AG10803 (cell line): ENCODE measurements around the gene TLR9.
A peak's percentile ranks its signal among the peaks of the same experiment; 100 is the strongest.

Experiments
- DNase-seq: peaks from one replicate; pipeline ENCODE4 v3.0.0; 2010; ENCODE audit warnings: low read depth
- H3K4me3 ChIP-seq: 2 replicates; pipeline ENCODE4 v1.5.1; 2011; ENCODE audit warnings: mild to moderate bottlenecking, low read length, control low read depth
- TF ChIP-seq, protein P1 (sequence below): conservative IDR thresholded peaks from 2 replicates; pipeline ENCODE4 v1.5.1; 2011; ENCODE audit warnings: mild to moderate bottlenecking, low read length, control low read depth, inconsistent platforms

Gene TLR9

DNA sequence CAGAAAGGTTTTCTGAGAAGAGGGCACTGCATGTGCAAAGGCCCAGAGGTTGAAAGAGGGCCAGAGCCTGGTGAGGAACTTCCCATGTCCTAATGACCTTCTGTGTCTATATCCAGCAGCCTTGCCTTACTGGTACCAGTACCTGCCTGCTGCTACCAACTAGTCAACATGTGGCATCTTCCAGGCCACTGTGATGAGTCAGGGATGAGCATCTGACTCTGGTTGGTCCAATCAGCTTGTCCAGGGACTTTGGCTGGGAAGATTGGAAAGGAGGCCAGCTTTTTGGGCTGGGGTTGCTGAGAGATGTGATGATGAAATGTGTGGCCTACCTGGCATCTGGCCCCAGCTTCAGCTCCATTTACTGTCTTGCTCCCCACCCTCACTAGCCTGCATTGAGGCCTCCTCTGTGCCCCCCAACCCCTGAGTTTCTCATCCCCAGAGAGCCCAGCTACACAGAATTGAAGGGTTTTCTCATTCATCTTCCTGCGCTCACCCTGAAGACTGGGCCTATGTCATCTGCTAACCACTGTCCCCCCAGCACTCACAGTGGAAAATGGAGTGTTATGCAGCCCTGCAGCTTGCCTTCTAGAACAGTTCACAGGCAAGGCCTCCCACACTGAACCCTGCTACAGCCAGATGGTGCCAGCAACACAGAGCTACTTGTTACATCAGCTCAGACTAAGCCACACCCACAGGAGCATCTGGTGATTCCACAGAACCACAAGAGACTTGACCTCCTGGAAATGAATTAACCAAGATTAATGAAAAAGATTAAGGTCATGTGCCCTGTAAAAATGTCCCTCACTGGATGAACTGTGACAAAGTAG lies 14.8 kb upstream of the TLR9 start:
- H3K4me3 ChIP-seq: peak overlapping the region; percentile 96
- TF ChIP-seq, protein P1, sequence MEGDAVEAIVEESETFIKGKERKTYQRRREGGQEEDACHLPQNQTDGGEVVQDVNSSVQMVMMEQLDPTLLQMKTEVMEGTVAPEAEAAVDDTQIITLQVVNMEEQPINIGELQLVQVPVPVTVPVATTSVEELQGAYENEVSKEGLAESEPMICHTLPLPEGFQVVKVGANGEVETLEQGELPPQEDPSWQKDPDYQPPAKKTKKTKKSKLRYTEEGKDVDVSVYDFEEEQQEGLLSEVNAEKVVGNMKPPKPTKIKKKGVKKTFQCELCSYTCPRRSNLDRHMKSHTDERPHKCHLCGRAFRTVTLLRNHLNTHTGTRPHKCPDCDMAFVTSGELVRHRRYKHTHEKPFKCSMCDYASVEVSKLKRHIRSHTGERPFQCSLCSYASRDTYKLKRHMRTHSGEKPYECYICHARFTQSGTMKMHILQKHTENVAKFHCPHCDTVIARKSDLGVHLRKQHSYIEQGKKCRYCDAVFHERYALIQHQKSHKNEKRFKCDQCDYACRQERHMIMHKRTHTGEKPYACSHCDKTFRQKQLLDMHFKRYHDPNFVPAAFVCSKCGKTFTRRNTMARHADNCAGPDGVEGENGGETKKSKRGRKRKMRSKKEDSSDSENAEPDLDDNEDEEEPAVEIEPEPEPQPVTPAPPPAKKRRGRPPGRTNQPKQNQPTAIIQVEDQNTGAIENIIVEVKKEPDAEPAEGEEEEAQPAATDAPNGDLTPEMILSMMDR: peak; percentile 7; the same call in 1 of the 2 replicates
- DNase-seq: peak; percentile 97

DNA sequence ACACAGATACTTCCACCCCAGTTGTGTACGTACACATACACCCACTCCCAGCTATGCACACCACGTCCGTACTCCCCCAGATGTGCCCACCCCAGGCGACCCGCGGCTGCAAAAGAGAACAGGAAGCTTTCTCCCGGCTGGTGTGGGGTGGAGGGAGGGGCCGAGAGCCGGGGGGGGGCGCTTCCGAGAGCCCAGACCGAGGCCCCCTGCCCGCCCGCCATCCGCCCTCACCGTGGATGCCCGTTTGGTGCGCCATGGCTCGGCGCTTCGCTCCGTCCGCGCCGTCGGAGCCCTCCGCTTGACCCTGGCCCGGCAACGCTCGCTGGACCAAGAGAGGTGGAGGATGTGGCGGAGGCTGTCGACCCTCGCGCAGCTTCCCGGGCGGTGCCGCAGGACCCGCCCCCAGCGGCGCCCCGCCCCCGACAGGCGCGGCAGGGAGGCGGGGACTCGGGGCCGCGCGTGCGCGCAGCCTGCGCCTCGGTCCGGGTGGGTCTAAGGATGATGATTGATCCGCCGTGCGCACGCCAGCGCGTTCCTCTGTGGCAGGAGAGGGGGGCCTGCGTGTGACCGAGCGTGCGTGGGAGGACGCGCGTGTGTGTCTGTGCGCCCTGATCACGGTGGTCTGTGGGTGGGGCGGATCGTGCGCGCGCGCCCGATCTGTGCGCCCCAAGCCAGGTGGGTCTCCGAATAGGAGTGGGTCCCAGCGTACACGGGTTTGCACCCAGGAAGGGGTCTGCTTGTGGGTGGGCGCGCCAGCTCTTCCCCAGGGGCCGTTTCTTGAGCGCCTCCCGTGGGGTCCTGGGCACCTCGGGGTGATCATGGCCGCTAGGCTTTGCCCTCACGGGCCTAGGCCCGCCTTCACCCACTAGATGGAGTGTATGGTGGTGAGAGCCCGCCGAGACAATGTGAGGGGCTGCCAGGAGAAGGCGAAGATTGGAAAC lies 13.6 kb upstream of the TLR9 start, which contains the start of gene TWF2:
TWF2 (minus strand) TSS at position 398 of the 941 bp plus-strand sequence; CDS start at position 256, 142 bp downstream.
- TF ChIP-seq, protein P1: peak; percentile 55
- DNase-seq: peak; percentile 69
- peak within 1 kb of the TSS; percentile 96 for H3K4me3 ChIP-seq

DNA sequence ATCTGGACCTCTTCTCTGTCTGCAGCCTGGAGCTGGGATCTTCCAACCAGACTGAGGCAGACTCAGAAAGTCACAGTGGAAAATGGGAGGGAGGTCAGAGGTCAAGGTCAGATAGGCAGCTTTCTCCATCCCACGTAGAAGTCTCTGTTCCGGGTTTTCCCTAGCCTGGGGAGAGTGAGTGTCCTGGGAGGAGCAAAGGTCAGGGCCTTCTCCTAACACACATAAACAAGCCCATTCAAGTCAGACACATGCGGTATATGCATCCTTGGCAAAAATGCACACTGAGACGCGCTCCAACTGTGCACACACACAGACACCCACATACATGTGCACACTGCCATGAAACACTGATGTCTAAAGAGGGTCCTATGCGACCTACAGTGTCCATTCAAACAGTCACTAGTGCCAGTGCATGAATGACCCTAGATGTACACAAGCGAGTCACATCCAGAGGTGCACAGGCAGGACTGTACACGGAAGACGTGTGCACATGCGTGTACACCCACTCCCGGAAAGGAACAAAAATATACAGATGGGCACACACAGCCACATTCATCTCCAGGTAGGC lies 12.8 kb upstream of the TLR9 start:
- no peak for DNase-seq
- TF ChIP-seq, protein P1: no peak
- peak overlapping the region; percentile 96 for H3K4me3 ChIP-seq

DNA sequence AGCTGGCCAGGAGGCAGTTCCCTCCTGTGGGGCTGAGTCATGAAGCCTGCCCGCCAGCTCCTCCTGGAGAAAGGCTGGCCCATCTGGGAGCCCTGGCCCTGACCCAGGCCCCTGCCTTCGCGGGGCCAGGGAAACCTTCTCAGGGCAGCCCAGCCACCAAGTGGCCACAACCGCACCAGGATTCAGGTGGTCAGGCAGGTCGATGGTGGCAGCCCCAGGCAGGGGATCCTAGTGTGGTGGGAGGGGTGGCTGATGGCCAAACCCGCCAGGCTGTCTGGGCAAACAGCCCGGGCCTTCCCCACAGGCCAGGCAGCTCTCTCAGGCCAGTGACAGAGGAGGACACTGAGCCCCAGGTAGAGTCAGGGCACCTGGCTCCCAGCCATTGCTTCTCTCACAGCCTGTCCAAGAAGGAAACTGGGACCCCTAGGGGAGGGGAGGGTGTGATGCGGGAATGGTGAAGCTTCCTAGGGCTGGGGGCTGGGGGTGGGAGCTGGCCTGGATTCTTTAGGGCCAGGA lies 12.3 kb upstream of the TLR9 start:
- DNase-seq: peak; percentile 90
- H3K4me3 ChIP-seq: peak overlapping the region; percentile 96

DNA sequence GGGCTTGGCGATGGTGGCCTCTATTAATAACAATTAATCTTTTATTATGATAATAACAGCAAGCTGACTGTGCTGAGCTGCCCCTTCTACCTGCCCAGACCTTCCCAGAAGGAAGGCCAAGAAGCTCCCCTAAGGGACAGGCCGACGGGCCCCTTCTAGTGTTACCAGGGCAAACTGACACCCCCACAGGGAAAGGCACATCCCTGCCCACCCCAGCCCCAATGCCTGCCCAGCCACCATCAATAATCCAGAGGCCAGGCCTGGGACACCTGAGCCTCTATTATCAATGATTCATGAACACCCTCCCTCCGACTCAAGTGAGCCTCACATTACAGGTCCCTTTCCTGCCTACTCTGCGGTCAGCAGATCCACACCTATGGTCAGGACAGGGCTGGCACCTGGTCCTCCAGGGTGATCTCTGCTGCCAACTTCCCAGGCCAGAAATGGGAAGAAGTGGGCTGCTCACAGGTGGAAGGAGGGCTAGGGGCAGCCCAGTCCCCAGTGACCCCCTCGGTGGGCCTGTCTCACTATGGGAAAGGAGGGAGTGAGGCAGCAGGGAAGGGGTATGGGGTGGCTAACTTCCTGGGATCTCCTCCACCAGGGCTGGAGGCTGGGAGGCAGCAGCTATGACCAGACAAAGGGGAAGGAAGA lies 11.7 kb upstream of the TLR9 start:
- TF ChIP-seq, protein P1: no peak
- DNase-seq: no peak
- peak overlapping the region; percentile 96 for H3K4me3 ChIP-seq

More for the DNA sequence above, 12.3 kb upstream of the TLR9 start:
- TF ChIP-seq, protein P1: no peak; the same call in 1 of the 2 replicates

DNA sequence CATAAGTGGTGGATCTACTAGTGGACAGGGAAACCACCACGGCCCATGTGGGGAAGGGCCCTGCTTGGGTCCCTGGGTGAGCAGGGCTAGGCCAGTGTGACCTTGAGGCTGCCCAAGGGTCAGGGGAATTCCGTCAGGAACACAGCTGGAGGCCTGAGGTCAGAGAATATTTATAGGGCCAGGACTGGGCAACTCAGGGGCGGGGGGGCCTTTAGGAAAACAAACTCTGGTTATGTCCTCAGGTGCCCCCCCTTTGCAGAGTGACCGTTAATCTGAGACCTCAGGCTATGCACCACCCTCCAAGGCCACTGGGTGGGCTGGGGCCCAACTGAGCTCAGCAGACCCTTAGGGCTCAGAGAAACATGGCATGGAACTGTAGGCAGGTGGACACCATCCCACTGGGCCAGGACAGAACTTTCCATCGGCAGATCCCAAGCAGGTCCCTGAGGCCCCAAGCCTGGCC lies 11.0 kb upstream of the TLR9 start:
- no peak overlapping the region for H3K4me3 ChIP-seq
- TF ChIP-seq, protein P1: no peak
- DNase-seq: no peak
